Panc1 (cell line): ENCODE measurements around the gene SDF4. TPM values are rescaled to one million over a fixed set of nuclear protein-coding genes. Genes with fewer than 3 reads are reported as not detected.

Source experiments
- ATAC-seq: fragments of 200-7000 bp; cut with Tn5 transposase; 2 replicates; pipeline ENCODE4 v1.9.1; 2020; ENCODE audit warnings: mild to moderate bottlenecking, moderate library complexity
- BruUV-seq: library from RNA; stranded (reverse); fragments of 400-500 nt; replicated peaks from 2 replicates; lab custom pipeline; 2021; lab: Mats Ljungman, UMichigan
- CTCF ChIA-PET: fragments of 300-600 bp; sonication (Branson Sonifier 250); formaldehyde crosslinking; loops from one replicate; lab custom pipeline; 2022; ENCODE audit warnings: antibody characterized with exemption; lab: Charles Lee
- POLR2A ChIA-PET: fragments of 300-600 bp; sonication (Branson Sonifier 250); formaldehyde crosslinking; loops from one replicate; lab custom pipeline; 2022; ENCODE audit warnings: antibody characterized with exemption; lab: Charles Lee
- DNase-seq: peaks from one replicate; pipeline ENCODE4 v3.0.0-alpha.2; 2010; ENCODE audit warnings: low read depth, low spot score
- H3K27ac ChIP-seq: 2 replicates; pipeline ENCODE4 v1.5.1; 2011; ENCODE audit warnings: mild to moderate bottlenecking, low read length, inconsistent platforms
- H3K27me3 ChIP-seq: fragments of 200-500 bp; sonication (Bioruptor generic); 2 replicates; pipeline ENCODE4 v1.6.0; 2014; ENCODE audit warnings: low read length, inconsistent platforms; ENCODE audit not compliant: control insufficient read depth, insufficient read depth
- H3K36me3 ChIP-seq: fragments of 200-500 bp; sonication (Bioruptor generic); 2 replicates; pipeline ENCODE4 v1.5.1; 2014; ENCODE audit warnings: inconsistent platforms, mild to moderate bottlenecking, low read length, moderate library complexity; ENCODE audit not compliant: control insufficient read depth, insufficient read depth
- H3K4me1 ChIP-seq: 2 replicates; pipeline ENCODE4 v1.5.1; 2011; ENCODE audit warnings: inconsistent platforms, mild to moderate bottlenecking, low read length, moderate library complexity; ENCODE audit not compliant: control insufficient read depth, insufficient read depth
- H3K4me3 ChIP-seq, 2 experiments: 2 replicates each; pipeline ENCODE4 v1.5.1; 2011 to 2012; ENCODE audit warnings: low read depth in 2 of 2, low read length in 2 of 2, mild to moderate bottlenecking in 2 of 2, inconsistent platforms in 1 of 2, moderate library complexity in 1 of 2
- H3K9me3 ChIP-seq: fragments of 200-500 bp; sonication (Bioruptor generic); 2 replicates; pipeline ENCODE4 v1.5.1; 2014; ENCODE audit warnings: low read depth, mild to moderate bottlenecking, inconsistent platforms, low read length, moderate library complexity; ENCODE audit not compliant: control insufficient read depth, insufficient read depth
- POLR2AphosphoS5 ChIP-seq: IDR thresholded peaks from 2 replicates; pipeline ENCODE4 v1.6.1; 2012; ENCODE audit warnings: mild to moderate bottlenecking, low read depth, low read length, moderate library complexity
- SIN3A ChIP-seq: IDR thresholded peaks from 2 replicates; pipeline ENCODE4 v1.6.1; 2012; ENCODE audit warnings: low read depth, mild to moderate bottlenecking, low read length, moderate library complexity, borderline replicate concordance; ENCODE audit not compliant: insufficient read depth
- TCF7L2 ChIP-seq: IDR thresholded peaks from 2 replicates; pipeline ENCODE4 v1.6.1; 2011; ENCODE audit warnings: mild to moderate bottlenecking, low read depth, low read length, inconsistent platforms
- in situ Hi-C: cut with HindIII; loops from 2 replicates; pipeline ENCODE4 v1.10.0; 2016; ENCODE audit warnings: low sequenced_read_pairs, low pct_unique_long_range_greater_than_20kb
- intact Hi-C: fragments of 100-400 bp; cut with micrococcal nuclease; formaldehyde crosslinking; loops from one replicate; pipeline ENCODE4 v1.10.0; 2022; ENCODE audit not compliant: unreplicated experiment
- total RNA-seq: library from RNA; stranded (reverse); gene quantifications from one replicate; pipeline ENCODE4 v1.2.1, GENCODE V29; 2021; ENCODE audit not compliant: unreplicated experiment
- TF ChIP-seq, protein P1 (sequence below): fragments of 450-650 bp; IDR thresholded peaks from 2 replicates; pipeline ENCODE4 v1.5.1; 2017; ENCODE audit warnings: mild to moderate bottlenecking
- TF ChIP-seq, protein P2 (sequence below), 2 experiments: IDR thresholded peaks; 2 replicates each; pipeline ENCODE4 v1.6.1; 2011 to 2012; ENCODE audit warnings: low read depth in 2 of 2, control low read depth in 1 of 2, low read length in 1 of 2, mild to moderate bottlenecking in 1 of 2, moderate library complexity in 1 of 2; ENCODE audit not compliant: insufficient read depth in 1 of 2

SDF4 gene
- total RNA-seq, 1 experiment from 2014 or later, result 335 TPM

DNA sequence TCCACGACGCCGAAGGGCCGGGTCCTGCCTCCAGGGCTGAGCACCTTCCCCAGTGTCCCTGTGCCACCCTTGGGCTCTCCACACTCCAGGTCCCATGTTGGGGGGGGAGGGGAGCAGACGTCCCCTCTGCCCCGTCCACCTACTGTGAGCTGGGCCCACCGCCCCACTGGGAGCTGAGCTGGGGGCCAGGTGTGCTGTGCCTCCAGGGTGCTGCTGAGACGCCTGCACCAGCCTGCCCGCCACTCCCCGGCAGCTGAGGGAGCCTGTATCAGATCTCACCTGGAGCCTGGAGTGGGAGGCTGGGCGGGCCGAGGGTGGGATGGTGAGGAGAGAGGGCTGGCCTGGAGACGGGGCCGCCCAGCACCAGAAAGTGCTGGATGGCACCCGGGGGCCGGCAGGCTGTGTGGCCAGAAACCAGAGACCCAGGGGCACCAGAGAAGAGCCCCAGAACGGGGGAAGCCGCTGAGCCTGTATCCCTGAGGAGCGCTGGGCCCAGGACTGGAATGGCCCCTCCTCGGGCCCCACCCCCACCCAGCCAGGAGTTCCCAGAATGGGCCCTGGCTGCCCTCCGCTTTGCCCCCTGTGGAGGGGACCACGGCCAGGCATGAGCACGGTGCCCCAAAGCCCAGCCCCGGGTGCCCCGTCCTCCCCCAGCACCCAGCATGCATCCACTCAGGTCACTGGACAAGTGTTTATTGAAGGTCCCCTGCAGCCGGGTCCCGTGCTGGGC lies 28.8 kb downstream of the SDF4 start:
- H3K4me1 ChIP-seq, result peaks cover 7% of the 10 kb centered on the region
- no TSS peak for BruUV-seq

DNA sequence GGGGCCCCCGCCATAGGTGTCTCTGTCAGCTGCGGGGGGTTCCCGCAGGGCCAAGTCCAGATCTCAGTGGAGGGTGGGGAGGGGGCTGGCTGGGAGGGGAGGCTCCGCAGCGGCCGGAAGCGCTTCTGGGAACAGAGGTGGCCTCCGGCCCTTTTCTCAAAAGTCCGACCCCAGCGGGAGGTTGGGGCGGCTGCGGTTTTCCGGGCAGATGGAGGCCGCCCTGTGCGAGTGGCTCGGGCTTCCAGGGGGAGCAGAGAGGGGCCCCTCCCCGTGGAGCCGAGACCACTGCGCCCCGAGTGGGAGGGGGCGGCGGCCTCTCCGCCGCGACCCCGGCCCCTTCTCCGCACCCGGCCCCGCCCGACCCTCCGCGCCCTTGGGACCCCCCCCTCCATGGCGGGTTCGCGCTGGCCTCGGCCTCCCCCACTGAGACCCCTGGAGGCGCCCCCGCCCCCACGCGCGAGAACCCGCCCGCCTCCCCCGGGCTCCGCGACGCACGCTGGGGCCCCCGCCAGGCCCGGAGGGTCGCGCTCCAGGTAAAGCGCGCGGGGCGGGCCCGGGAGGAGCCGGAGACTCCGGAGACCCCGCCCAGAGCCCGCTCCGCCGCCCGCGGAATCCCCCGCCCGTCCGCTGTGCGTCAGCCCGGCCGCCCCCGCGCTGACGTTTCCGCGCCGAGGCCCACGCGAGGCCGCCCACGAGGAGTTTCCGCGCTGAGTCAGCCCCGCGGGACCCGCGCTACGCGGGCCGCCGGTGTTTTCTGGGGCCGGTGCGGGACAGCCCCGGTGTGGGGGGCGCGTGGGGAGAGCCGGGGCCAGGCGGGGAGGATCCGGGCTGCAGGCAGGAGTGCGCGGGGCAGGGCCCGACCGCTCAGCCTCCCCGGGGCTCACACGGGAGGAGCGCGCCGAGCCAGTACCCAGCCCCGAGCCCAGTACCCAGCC lies 30.7 kb downstream of the SDF4 start:
- no peak for DNase-seq
- ChIA-PET POLR2A (no interaction called here), CTCF (no interaction called here)
- H3K9me3 ChIP-seq, result no peaks in the 10 kb centered on the region
- peak; percentile 70 for ATAC-seq
- TF ChIP-seq, protein P1, sequence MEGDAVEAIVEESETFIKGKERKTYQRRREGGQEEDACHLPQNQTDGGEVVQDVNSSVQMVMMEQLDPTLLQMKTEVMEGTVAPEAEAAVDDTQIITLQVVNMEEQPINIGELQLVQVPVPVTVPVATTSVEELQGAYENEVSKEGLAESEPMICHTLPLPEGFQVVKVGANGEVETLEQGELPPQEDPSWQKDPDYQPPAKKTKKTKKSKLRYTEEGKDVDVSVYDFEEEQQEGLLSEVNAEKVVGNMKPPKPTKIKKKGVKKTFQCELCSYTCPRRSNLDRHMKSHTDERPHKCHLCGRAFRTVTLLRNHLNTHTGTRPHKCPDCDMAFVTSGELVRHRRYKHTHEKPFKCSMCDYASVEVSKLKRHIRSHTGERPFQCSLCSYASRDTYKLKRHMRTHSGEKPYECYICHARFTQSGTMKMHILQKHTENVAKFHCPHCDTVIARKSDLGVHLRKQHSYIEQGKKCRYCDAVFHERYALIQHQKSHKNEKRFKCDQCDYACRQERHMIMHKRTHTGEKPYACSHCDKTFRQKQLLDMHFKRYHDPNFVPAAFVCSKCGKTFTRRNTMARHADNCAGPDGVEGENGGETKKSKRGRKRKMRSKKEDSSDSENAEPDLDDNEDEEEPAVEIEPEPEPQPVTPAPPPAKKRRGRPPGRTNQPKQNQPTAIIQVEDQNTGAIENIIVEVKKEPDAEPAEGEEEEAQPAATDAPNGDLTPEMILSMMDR, result no peak
- no peak for TF ChIP-seq POLR2AphosphoS5
- TF ChIP-seq, protein P2, sequence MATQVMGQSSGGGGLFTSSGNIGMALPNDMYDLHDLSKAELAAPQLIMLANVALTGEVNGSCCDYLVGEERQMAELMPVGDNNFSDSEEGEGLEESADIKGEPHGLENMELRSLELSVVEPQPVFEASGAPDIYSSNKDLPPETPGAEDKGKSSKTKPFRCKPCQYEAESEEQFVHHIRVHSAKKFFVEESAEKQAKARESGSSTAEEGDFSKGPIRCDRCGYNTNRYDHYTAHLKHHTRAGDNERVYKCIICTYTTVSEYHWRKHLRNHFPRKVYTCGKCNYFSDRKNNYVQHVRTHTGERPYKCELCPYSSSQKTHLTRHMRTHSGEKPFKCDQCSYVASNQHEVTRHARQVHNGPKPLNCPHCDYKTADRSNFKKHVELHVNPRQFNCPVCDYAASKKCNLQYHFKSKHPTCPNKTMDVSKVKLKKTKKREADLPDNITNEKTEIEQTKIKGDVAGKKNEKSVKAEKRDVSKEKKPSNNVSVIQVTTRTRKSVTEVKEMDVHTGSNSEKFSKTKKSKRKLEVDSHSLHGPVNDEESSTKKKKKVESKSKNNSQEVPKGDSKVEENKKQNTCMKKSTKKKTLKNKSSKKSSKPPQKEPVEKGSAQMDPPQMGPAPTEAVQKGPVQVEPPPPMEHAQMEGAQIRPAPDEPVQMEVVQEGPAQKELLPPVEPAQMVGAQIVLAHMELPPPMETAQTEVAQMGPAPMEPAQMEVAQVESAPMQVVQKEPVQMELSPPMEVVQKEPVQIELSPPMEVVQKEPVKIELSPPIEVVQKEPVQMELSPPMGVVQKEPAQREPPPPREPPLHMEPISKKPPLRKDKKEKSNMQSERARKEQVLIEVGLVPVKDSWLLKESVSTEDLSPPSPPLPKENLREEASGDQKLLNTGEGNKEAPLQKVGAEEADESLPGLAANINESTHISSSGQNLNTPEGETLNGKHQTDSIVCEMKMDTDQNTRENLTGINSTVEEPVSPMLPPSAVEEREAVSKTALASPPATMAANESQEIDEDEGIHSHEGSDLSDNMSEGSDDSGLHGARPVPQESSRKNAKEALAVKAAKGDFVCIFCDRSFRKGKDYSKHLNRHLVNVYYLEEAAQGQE (IDR thresholded peaks at IDR 0.05; ENCODE audit: insufficient read depth in 1 of 2, low read depth in 2 of 2, low read length in 1 of 2), result no peak
- no peak for TF ChIP-seq TCF7L2
- TF ChIP-seq SIN3A, result no peak
- no peaks in the 10 kb centered on the region for H3K36me3 ChIP-seq
- peak overlapping the region; percentile 37 to 43 for H3K4me3 ChIP-seq
- intact Hi-C loops (no loop called here), in situ Hi-C loops (no loop called here)
- no peak overlapping the region for H3K27ac ChIP-seq
- no peaks in the 10 kb centered on the region for H3K27me3 ChIP-seq
- no TSS peak for BruUV-seq
- H3K4me1 ChIP-seq, result no peaks in the 10 kb centered on the region

More for the DNA sequence above, 28.8 kb downstream of the SDF4 start:
- Histone ChIP-seq H3K9me3 (no peaks in the 10 kb centered on the region), H3K36me3 (no peaks in the 10 kb centered on the region), H3K27ac (no peak overlapping the region), H3K27me3 (no peaks in the 10 kb centered on the region), H3K4me3 (no peak overlapping the region)
- CTCF ChIA-PET, result no interaction called here
- no peak for ATAC-seq
- in situ Hi-C loops (no loop called here), intact Hi-C loops (no loop called here)
- POLR2A ChIA-PET, result no interaction called here
- TF ChIP-seq, protein P1, result no peak
- TF ChIP-seq, protein P2 (IDR thresholded peaks at IDR 0.05; ENCODE audit: insufficient read depth in 1 of 2, low read depth in 2 of 2, low read length in 1 of 2), result no peak
- TF ChIP-seq SIN3A (no peak), TCF7L2 (no peak), POLR2AphosphoS5 (no peak)
- no peak for DNase-seq
